Measurements from ENCODE around the gene EMSY.

The EMSY gene

DNA sequence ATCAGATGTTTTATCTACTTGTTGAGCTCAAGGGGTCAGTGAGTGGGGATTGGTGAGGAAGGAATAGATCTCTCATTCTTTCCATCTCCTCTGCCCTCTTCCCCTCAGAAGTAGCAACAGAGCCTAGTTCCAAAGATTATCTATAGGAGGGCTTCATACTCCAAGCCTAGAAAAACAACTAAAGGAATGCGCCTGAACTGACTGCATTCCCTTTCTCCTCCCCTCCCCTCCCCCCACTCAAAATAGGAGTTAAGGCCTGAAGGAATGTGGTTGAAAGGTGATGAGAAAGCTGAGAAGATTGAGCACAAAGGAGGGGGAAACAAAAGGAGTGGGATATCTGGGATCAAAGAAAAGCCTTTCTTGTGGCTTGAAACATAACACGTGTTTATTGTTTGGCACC, 10.5 kb downstream of the EMSY start:
- DNase-seq = no peak
- in situ Hi-C loops (cut with MboI; ENCODE audit: low pct_unique_long_range_greater_than_20kb, low sequenced_read_pairs) = no loop called here

DNA sequence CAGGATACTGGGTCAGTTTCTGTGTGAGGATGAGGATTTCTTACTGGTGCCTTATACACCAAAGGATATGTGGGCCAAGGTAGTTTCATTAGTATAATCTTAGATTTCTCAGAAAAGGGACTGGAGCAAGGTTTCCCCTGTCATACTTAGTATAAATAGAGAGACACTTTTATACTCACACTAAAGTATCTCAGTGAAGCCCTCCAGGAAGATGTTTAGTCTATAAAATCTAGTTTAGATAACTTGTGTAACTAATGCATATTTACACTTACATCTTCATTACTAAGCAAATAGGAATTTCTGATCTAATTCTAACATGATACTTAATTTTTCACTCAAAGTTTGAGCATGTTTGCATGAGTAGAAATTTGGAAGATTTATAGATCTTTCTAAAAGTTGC, 11.1 kb downstream of the EMSY start:
- no peak for DNase-seq
- in situ Hi-C loops (cut with MboI; ENCODE audit: low pct_unique_long_range_greater_than_20kb, low sequenced_read_pairs) = no loop called here

DNA sequence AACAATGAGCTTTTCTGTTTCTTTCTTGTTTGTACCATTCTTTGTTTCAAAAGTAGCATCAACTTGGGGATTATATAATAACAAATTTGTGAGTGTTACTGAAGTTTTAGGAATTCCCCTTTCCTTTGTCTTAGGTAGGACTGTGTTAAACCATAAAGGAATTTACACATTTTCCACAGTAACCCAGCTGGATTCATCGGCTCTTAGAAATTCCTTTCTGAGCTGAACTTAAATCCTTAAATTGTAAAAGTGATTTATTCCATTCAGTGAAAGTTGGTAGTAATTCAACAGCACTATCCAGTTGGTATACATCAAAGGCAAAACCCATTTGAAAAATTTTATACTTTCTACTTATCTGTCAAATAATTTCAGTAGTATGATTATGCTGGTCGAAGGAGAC, 11.8 kb downstream of the EMSY start:
- DNase-seq = no peak
- in situ Hi-C loops (cut with MboI; ENCODE audit: low pct_unique_long_range_greater_than_20kb, low sequenced_read_pairs) = no loop called here

DNA sequence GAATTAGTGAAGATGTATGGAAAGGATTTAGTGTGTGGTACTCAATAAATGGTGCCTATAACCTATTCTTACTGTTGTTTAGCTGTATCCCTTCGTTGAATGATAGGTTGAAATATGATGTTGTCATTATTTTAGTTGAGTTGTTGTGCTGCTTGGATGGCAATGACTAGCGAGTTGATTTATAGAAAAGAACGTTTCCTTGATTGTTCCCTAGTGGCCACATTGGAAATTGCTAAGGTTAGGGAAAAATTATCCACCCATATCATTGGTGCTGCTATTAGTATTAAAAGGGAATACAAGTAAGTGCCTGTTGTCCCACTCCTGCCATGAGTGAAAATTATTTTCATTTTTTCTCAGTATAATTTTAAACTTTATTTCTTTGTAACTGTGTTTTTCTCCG, 14.5 kb downstream of the EMSY start:
- in situ Hi-C loops (cut with MboI; ENCODE audit: low pct_unique_long_range_greater_than_20kb, low sequenced_read_pairs) = no loop called here
- no peak for DNase-seq

DNA sequence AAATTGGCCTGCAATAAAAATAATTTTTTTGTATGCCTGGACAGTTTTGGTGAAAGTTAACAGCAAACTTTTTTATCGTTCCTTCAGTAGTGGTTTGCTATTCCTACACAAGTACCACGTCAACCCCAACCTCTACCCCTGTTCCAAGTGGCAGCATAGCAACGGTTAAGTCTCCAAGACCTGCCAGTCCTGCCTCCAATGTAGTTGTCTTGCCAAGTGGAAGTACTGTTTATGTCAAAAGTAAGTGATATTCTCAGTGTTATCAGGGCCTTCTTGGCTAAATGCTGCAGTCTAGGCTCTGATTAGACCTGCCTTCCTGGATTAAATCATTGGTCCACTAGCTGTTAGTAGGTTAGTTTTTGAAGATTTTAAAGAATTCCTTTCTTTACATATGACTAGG, 15.0 kb downstream of the EMSY start:
- in situ Hi-C loops (cut with MboI; ENCODE audit: low pct_unique_long_range_greater_than_20kb, low sequenced_read_pairs) = no loop called here
- DNase-seq = no peak

DNA sequence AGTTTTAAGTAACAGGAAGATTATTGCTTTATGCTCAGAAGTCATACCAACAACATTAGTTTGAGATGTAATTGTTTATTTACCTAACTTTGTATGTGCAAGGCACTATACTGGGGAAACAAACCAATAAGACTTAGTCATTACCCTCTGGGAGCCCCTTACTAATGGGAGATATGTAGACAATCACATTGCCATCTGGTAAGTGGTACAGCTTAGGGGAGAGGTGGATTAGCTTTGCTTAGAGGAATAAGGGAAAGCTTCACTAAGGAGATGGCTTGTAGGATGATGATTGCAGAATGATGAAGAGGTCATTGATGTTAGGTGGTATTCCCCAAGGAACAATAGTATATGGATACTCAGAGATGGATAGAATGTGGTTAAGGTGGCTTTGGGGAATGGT, 17.5 kb downstream of the EMSY start:
- DNase-seq = no peak
- in situ Hi-C loops (cut with MboI; ENCODE audit: low pct_unique_long_range_greater_than_20kb, low sequenced_read_pairs) = no loop called here

DNA sequence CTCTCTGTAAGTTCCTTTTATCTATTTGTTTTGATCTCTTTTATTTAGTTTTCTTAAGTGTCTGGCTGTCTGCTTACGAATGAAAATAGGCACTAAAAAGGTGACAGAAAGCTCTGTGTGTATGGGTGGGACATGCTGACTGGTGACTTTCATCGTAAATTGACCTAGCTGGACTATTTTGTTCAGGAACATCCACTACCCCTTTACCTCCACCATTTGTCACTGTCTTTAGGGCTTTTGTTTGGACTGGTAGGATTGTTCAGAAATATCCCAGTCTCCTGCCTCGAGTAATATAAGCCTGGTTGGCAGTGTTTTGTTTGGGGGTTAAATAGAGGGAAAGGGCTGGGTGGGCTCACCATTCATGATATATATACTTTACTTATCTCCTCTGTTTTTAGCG, 20.9 kb downstream of the EMSY start:
- DNase-seq = no peak
- in situ Hi-C loops (cut with MboI; ENCODE audit: low pct_unique_long_range_greater_than_20kb, low sequenced_read_pairs) = no loop called here

DNA sequence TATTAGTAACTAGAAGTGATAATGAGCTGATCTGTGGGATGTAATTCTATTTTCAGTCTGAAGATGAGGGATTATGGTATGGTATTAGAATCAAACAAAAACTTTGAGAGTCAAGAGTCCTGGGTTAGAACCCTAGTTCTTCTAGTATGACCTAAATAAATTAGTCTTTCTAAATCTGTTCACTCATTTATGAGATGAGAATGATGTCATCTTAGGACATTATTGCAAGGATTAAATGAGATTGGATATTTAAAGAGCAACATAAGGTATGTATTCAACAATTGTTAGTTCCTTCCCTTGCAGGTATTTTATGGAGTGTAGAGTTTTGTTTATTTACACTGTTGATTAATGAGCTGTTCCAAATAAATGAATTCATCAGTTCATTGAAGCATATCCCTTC, 21.8 kb downstream of the EMSY start:
- in situ Hi-C loops (cut with MboI; ENCODE audit: low pct_unique_long_range_greater_than_20kb, low sequenced_read_pairs) = no loop called here
- no peak for DNase-seq

DNA sequence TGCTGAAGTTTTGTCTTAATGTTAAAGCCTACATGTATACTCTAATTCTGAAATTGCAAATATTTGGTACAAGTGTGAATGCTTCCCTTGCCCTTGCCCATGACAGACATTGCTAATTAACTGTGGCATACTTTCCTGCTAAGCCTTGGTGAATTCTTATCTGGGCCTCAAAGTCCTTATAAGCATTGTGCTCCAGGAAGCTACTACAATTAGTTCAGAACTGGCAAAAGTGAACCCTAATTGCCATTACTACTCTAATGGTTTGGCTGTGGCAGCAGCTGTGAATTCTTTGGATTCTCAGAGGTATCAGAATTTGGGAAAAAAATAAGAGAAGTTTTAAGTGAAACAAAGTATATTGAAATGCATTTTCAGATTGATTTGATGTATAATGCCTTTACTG, 24.3 kb downstream of the EMSY start:
- in situ Hi-C loops (cut with MboI; ENCODE audit: low pct_unique_long_range_greater_than_20kb, low sequenced_read_pairs) = no loop called here
- DNase-seq = no peak

DNA sequence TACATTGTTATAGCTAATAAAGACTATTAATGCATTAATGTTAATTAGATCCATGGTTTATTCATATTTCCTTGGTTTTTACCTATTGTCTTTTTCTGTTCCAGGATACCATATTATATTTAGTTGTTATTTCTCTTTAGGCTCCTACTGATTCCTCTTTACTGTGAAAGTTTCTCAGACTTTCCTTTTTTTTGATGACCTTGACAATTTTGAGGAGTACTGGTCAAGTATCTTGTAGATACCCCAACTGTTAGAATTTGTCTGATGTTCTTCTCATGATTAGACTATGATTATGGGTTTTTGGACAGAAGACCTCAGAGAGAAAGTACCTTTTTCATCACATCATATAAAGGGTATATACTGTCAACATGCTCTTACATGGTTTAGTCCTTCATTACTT, 26.6 kb downstream of the EMSY start:
- no peak for DNase-seq
- in situ Hi-C loops (cut with MboI; ENCODE audit: low pct_unique_long_range_greater_than_20kb, low sequenced_read_pairs) = no loop called here

DNA sequence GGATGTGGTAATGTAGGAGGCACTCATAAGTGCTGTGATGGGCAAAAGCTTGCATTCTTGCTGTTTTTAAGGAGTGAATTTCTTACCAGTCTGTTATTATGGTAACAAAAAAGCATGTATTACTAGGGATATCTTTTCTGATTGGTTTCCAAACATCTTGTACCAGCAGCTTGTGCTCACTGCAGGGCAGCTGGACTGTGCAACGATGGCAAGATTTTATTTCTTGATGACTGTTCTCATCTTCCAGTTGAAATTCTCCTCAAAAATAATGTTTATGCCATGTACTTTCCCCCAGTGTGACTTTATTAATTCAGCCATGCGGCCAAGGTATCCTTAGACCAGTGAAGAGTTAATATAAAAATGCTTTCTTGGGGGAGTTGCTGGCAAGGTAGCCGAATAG, 35.4 kb downstream of the EMSY start:
- in situ Hi-C loops (cut with MboI; ENCODE audit: low pct_unique_long_range_greater_than_20kb, low sequenced_read_pairs) = no loop called here

DNA sequence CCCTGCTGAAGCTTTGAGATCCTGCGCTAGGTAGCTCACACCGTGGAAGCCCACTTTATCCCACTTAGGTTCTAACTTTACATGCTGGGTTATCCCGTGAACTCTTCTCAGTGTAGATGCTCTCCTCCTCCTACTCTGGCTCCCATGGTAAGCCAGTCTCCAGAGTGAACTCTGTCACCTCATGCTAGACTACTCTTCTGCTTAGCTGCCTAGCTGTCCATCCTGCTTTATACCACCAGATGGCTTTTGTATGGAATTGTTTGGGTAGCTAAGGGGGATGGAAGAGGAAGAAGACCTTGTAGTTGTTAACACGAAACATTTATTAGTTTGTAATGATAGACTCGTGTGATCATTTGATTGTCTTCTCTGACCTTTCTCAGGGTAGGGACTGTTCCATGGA, 46.8 kb downstream of the EMSY start:
- in situ Hi-C loops (cut with MboI; ENCODE audit: low pct_unique_long_range_greater_than_20kb, low sequenced_read_pairs) = no loop called here

More for the DNA sequence above, 35.4 kb downstream of the EMSY start:
- no peak for DNase-seq

DNA sequence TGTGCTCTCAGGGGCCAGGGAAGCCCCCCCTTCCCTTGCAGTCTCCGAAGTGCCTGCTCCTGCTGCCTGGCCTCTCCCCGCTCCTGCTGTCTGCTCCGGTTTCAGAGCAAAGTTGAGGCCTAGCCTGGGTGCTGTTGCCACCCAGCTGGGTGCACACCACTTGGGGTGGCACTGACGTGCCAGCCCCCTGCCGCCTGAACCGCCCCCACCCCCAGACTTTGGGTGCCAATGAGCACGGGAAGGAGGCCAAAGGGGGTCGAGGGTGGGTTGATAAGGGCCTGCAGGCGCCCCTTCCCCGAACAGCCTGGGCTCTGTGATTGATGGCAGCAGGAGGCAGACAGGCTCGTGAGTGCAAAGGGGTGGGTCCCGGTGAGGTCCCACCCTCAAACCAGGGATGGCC, 48.2 kb downstream of the EMSY start:
- in situ Hi-C loops (cut with MboI; ENCODE audit: low pct_unique_long_range_greater_than_20kb, low sequenced_read_pairs) = no loop called here
- no peak for DNase-seq

More for the DNA sequence above, 46.8 kb downstream of the EMSY start:
- no peak for DNase-seq

DNA sequence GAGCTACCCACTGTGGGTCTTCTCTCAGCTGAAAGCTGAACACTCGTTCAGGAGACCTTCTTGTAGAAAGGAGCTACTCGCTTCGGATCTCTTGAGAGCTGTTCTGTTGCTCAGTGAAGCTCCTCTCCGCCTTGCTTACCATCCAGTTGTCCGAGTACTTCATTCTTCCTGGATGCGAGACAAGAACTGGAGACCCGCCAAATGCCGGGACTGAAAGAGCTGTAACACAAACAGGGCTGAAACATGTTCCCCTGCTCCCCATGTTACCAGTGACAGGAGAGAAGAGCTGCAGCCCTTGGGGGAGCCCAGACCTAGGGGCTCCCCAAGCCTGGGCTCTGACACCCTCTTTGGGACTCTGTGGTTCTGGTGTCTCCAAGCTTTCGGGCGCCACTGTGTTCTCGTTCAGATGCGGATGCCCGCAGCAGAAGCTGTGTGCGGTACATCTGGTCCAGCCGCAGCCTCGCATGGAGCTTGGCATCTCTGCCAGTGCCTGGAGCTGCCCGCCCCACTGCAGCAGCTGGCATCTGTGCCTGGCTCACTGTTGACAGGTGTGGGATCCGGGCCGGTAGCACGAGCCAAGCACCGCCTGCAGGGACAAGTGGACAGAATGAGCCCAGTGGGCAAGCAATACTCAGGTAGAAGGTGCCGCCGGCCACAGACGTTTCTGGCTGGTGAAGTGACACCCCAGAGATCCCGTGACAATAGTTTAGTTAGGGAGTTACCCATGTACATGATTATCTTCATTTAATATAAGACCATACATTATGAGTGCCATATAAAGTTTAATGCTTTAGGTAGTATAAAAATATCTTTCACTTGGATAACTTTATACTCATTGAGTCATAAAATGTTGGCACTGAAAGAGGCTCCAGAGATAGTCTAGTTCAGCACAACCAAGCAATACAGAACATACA, 49.1 kb downstream of the EMSY start:
- no peak for DNase-seq

DNA sequence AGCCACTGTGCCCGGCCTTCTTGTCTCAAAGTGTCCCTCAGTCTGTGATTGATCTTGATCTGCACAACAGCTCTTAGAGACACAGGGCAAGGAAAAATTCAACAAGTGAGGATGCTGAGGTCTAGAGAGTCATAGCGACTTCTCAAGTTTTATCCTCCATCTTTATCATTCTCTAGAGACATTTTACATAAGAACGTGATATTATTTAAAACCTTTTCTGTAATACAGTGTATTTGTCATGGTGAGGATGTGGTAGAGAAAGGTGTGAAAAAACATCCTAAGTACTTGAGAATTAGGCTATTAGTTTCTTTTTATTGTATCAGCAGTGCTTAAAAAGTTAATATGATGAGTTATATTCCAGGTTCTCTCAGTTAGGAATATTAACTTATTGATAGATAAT, 50.2 kb downstream of the EMSY start:
- no peak for DNase-seq
- in situ Hi-C loops (cut with MboI; ENCODE audit: low pct_unique_long_range_greater_than_20kb, low sequenced_read_pairs) = no loop called here

More for the DNA sequence above, 49.1 kb downstream of the EMSY start:
- in situ Hi-C loops (cut with MboI; ENCODE audit: low pct_unique_long_range_greater_than_20kb, low sequenced_read_pairs) = no loop called here

DNA sequence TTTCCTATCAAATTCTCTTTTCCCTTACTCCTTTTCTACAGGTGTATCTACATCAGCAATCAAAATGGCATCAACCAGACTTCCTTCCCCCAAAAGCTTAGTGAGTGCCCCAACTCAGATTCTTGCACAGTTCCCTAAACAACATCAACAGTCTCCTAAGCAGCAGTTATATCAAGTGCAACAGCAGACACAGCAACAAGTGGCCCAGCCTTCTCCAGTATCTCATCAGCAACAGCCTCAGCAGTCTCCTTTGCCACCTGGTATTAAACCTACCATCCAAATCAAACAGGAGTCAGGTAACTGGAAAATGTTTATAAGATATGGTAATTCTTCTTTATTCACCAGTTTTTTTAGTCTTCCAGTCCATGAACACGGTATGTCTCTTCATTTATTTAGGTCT, 51.4 kb downstream of the EMSY start:
- no peak for DNase-seq
- in situ Hi-C loops (cut with MboI; ENCODE audit: low pct_unique_long_range_greater_than_20kb, low sequenced_read_pairs) = no loop called here

DNA sequence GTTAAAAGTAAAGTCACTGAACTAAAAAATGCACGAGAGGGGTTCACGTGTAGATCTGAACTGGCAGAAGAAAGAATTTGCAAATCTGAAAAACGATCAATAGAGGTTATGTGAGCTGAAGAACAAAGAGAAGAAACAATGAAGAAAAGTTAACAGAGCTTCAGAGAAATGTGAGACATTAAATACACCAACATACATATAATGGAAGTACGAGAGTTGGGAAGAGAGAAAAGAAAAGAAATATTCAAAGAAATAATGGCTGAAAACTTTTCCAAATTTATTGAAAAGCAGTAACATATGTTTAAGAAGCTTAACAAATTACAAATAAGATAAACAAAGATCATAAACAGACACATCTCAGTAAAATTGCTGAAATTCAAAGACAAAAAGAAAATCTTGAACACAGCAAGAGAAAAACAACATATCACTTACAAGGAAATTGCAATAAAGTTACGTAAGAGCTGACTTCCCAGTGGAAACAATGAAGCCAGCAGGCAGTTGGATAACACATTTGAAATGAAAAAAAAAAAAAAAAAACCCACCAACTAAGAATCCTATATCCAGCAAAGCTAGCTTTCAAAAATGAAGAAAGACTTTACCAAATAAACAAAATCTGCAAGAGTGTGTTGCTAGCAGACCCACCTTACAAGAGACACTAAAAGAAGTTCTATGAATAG, 56.8 kb downstream of the EMSY start:
- in situ Hi-C loops (cut with MboI; ENCODE audit: low pct_unique_long_range_greater_than_20kb, low sequenced_read_pairs) = no loop called here
- DNase-seq = peak; percentile 7

DNA sequence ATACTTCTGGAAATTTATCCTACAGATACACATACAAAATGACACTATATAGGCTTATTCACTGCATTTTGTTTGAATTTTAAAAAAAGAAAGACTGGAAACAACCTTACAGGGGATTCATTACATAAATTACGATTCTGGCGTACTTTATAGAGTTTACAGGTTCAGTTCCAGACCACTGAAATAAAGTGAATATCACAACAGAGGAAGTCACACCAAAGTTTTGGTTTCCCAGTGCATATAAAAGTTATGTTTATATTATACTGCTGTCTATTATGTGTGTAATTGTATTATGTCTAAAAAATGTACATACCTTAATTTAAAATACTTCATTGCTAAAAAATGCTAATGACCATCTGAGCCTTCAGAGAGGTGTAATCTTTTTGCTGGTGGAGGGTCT, 62.0 kb downstream of the EMSY start:
- in situ Hi-C loops (cut with MboI; ENCODE audit: low pct_unique_long_range_greater_than_20kb, low sequenced_read_pairs) = no loop called here
- DNase-seq = no peak

DNA sequence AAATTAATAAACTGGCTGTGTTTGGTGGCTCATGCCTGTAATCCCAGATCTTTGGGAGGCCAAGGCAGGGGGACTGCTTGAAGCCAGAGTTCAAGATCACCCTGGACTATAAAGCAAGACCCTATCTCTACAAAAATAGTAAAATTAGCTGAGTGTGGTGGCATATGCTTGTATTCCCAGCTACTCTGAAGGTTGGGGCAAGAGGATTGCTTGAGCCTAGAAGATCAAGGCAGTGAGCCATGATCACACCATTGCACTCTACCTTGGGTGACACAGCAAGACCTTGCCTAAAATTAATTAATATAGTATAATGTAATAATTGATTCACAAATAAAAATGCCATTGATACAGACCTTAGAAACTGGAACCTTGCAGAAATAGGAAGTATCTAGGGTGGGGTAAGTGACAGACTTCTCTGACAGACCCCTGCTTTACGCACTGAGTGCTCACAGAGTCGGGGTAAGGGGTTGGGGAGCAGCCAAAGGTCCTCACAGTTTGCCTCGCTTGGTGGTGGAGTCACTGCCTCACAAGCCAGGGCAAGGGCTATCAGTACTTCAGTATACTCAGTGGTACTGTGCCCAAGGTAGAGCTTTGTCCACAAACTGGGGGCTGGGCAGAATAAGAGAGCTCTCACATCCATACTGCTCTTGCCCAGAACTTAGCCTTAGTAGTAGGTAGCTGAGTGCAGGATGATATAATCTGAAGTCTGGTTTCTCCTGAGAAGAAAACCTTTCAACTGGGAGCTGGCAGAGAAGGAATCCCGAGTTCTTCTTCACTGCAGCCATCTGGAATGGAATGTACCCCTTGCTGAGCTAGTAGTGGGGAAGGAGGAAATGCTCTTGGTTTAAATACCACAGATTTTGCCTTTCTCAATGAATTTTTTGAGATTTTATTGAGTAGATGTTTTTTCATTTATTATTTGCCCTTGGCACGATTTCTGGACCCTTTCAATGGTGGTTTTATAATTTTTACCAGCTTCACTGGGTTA, 65.5 kb downstream of the EMSY start:
- in situ Hi-C loops (cut with MboI; ENCODE audit: low pct_unique_long_range_greater_than_20kb, low sequenced_read_pairs) = no loop called here
- DNase-seq = no peak
